A673 (cell line): Measurements from ENCODE around the gene PLEKHB2. TPM values are rescaled to one million over a fixed set of nuclear protein-coding genes. Genes with fewer than 3 reads are reported as not detected.

Experiments
- BruUV-seq: library from RNA; stranded (reverse); fragments of 400-500 nt; replicated peaks from 2 replicates; lab custom pipeline; 2021; lab: Mats Ljungman, UMichigan
- CTCF ChIA-PET: fragments of 300-600 bp; sonication (Branson Sonifier 250); formaldehyde crosslinking; loops from one replicate; lab custom pipeline; 2022; ENCODE audit warnings: antibody characterized with exemption; lab: Charles Lee
- POLR2A ChIA-PET: fragments of 300-600 bp; sonication (Branson Sonifier 250); formaldehyde crosslinking; loops from one replicate; lab custom pipeline; 2022; ENCODE audit warnings: antibody characterized with exemption; ENCODE audit not compliant: low non-redundant PET; lab: Charles Lee
- DNase-seq: peaks from one replicate; pipeline ENCODE4 v3.0.0-alpha.2; 2015; ENCODE audit warnings: low spot score
- H3K27ac ChIP-seq: fragments of 200-600 bp; sonication (generic); 2 replicates; pipeline ENCODE4 v1.5.1; 2016; ENCODE audit warnings: mixed run types, low read depth, mild to moderate bottlenecking, mixed read lengths, antibody characterized with exemption, low read length; ENCODE audit not compliant: poor library complexity, severe bottlenecking
- H3K27me3 ChIP-seq: fragments of 200-600 bp; sonication (generic); replicated peaks from 2 replicates; pipeline ENCODE4 v1.6.1; 2017; ENCODE audit warnings: mixed run types, low read depth, mild to moderate bottlenecking, mixed read lengths, antibody characterized with exemption, low read length; ENCODE audit not compliant: insufficient read depth, poor library complexity
- H3K36me3 ChIP-seq: fragments of 200-600 bp; sonication (generic); 2 replicates; pipeline ENCODE4 v1.6.1; 2016; ENCODE audit warnings: mixed run types, mild to moderate bottlenecking, mixed read lengths, antibody characterized with exemption, low read length; ENCODE audit not compliant: insufficient read depth, poor library complexity, severe bottlenecking
- H3K4me1 ChIP-seq: fragments of 200-600 bp; sonication (generic); 2 replicates; pipeline ENCODE4 v1.6.1; 2017; ENCODE audit warnings: mixed run types, mild to moderate bottlenecking, mixed read lengths, antibody characterized with exemption, low read length; ENCODE audit not compliant: insufficient read depth, poor library complexity, severe bottlenecking
- H3K4me3 ChIP-seq: fragments of 200-600 bp; sonication (generic); 2 replicates; pipeline ENCODE4 v1.5.1; 2016; ENCODE audit warnings: low read depth, mixed run types, mild to moderate bottlenecking, mixed read lengths, low read length; ENCODE audit not compliant: poor library complexity, severe bottlenecking
- H3K9me3 ChIP-seq: fragments of 200-600 bp; sonication (generic); 2 replicates; pipeline ENCODE4 v1.6.1; 2016; ENCODE audit warnings: mixed run types, low read depth, mild to moderate bottlenecking, mixed read lengths, antibody characterized with exemption, low read length; ENCODE audit not compliant: poor library complexity, severe bottlenecking
- CTCF ChIP-seq: fragments of 300-800, 200-600 bp; sonication (generic); conservative IDR thresholded peaks from 2 replicates; pipeline ENCODE4 v1.5.1; 2017; ENCODE audit warnings: low read depth, mild to moderate bottlenecking, antibody characterized with exemption, low read length, moderate library complexity, mixed read lengths
- EZH2 ChIP-seq: fragments of 200-600 bp; sonication (generic); IDR thresholded peaks from 2 replicates; pipeline ENCODE4 v1.6.1; 2017; ENCODE audit warnings: borderline replicate concordance, low read depth, mild to moderate bottlenecking, mixed read lengths, antibody characterized with exemption, low read length; ENCODE audit not compliant: poor library complexity, severe bottlenecking
- intact Hi-C: fragments of 100-400 bp; cut with micrococcal nuclease; formaldehyde crosslinking; loops from one replicate; pipeline ENCODE4 v1.10.0; 2022; ENCODE audit not compliant: unreplicated experiment
- total RNA-seq: library from RNA; stranded (reverse); gene quantifications from 2 replicates; pipeline ENCODE4 v1.2.3, GENCODE V29; 2021

Gene PLEKHB2
- total RNA-seq, 1 experiment from 2014 or later: 63.8 TPM

DNA sequence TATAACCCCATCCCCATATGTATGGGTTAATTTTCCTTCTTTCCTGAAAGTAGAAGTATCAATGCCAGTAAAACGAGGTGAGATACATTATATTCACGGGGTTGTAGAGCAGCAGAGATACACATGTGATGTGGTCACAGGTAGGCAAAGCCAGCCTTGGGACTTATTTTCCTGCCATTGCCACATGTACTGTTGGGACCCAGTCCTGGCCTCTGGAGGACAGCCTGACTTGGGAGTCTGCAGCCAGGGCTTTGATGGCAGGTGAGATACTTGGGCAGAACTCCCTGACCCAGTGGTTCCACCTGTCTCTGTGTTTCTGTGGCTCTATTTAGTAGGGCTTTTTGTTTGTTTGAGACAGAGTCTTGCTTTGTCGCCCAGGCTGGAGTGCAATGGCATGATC lies 18.1 kb downstream of the PLEKHB2 start:
- BruUV-seq: no TSS peak
- Histone ChIP-seq H3K36me3 (peaks cover 23% of the 10 kb centered on the region), H3K27ac (no peak overlapping the region), H3K9me3 (no peaks in the 10 kb centered on the region), H3K27me3 (no peaks in the 10 kb centered on the region), H3K4me3 (no peak overlapping the region), H3K4me1 (no peaks in the 10 kb centered on the region)
- intact Hi-C loops: no loop called here
- ChIA-PET POLR2A (no interaction called here), CTCF (no interaction called here)
- TF ChIP-seq EZH2 (no peak), CTCF (no peak)
- DNase-seq: no peak

- TF ChIP-seq CTCF (no peak), EZH2 (no peak)
- peak; percentile 6 for DNase-seq
- no TSS peak for BruUV-seq
- Histone ChIP-seq H3K4me3 (no peak overlapping the region), H3K36me3 (peaks cover 37% of the 10 kb centered on the region), H3K9me3 (no peaks in the 10 kb centered on the region), H3K27me3 (no peaks in the 10 kb centered on the region), H3K4me1 (no peaks in the 10 kb centered on the region), H3K27ac (no peak overlapping the region)
- intact Hi-C loops: no loop called here
- ChIA-PET CTCF (no interaction called here), POLR2A (no interaction called here)
Observed at GRCh38 chr2:131125195-131125757, 20.1 kb downstream of the PLEKHB2 start.

DNA sequence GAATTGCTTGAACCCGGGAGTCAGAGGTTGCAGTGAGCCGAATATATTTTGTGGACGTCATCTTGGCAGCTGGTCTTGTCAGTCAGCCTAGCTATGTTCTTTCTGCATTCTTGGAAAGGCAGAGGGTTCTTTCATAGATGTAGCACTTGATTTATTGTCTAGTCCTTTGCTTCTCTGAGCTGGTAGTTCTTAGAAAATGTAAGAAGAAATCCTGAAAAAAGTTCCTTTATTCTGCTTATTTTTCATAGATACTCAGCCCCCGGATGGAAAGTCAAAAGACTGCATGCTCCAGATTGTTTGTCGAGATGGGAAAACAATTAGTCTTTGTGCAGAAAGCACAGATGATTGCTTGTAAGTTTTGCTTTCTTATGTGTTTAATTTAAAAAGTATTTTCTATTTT lies 21.3 kb downstream of the PLEKHB2 start:
- Histone ChIP-seq H3K9me3 (no peaks in the 10 kb centered on the region), H3K4me1 (no peaks in the 10 kb centered on the region), H3K27ac (no peak overlapping the region), H3K4me3 (no peak overlapping the region), H3K36me3 (peaks cover 44% of the 10 kb centered on the region), H3K27me3 (no peaks in the 10 kb centered on the region)
- BruUV-seq: no TSS peak
- ChIA-PET CTCF (no interaction called here), POLR2A (no interaction called here)
- TF ChIP-seq EZH2: no peak
- no peak for TF ChIP-seq CTCF
- DNase-seq: no peak
- intact Hi-C loops: no loop called here
